SU-DHL-6 (cell line): ENCODE data around the gene SLC35C1.

Experiments used
- EZH2phosphoT487 ChIP-seq: fragments of 200-600 bp; sonication (generic), shearing (Covaris generic); conservative IDR thresholded peaks from 2 replicates; pipeline ENCODE4 v1.6.1; 2018; ENCODE audit warnings: mild to moderate bottlenecking, antibody characterized with exemption, low read length, moderate library complexity, mixed read lengths
- TF ChIP-seq, protein P1 (sequence below): fragments of 200-600 bp; sonication (generic); IDR thresholded peaks from one replicate; pipeline ENCODE4 v1.5.1; 2017; ENCODE audit warnings: antibody characterized with exemption, mild to moderate bottlenecking, low read length, moderate library complexity; ENCODE audit not compliant: insufficient read depth, poor library complexity, severe bottlenecking

DNA sequence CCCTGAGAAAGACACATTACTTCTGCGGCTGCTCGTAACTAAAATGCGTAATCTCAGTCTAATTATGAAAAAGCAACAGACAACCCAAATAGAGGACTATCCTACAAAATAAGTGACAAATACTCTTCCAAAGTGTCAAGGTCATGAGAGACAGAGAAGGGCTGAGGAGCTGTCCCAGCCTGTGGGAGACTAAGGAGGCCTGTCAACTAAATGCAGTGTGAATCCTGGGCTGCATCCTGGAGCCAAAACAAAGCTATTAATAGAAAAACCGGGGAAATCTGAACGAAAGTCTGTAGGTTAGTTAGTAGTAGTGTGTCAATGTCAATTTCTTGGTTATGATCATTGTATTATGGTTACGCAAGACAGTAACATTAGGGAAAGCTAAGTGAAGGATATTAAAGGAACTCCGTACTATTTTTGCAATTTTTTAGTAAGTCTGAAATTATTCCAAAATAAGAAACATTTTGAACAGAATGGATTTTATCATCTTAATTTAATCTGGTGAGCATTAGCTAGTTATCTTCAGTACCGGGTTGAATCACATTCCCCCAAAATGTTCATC lies 39.8 kb upstream of the SLC35C1 start:
- TF ChIP-seq, protein P1, sequence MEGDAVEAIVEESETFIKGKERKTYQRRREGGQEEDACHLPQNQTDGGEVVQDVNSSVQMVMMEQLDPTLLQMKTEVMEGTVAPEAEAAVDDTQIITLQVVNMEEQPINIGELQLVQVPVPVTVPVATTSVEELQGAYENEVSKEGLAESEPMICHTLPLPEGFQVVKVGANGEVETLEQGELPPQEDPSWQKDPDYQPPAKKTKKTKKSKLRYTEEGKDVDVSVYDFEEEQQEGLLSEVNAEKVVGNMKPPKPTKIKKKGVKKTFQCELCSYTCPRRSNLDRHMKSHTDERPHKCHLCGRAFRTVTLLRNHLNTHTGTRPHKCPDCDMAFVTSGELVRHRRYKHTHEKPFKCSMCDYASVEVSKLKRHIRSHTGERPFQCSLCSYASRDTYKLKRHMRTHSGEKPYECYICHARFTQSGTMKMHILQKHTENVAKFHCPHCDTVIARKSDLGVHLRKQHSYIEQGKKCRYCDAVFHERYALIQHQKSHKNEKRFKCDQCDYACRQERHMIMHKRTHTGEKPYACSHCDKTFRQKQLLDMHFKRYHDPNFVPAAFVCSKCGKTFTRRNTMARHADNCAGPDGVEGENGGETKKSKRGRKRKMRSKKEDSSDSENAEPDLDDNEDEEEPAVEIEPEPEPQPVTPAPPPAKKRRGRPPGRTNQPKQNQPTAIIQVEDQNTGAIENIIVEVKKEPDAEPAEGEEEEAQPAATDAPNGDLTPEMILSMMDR: no peak
- no peak for TF ChIP-seq EZH2phosphoT487
